ENCODE results near the gene ACSL3. TPM values are rescaled to one million over a fixed set of nuclear protein-coding genes. Genes with fewer than 3 reads are reported as not detected.

ACSL3 gene
- total RNA-seq, 1 donor from 2014 or later, result 95.8 TPM

GRCh38 chr2:222968550-222969155, 107.8 kb downstream of the ACSL3 start:
- H3K27me3 Mint-ChIP-seq, result peaks cover 33% of the 10 kb centered on the region
- no peak overlapping the region for H3K27ac Mint-ChIP-seq
- H3K36me3 Mint-ChIP-seq, result no peaks in the 10 kb centered on the region
- H3K4me3 Mint-ChIP-seq, result no peak overlapping the region
- H3K9me3 Mint-ChIP-seq, result no peaks in the 10 kb centered on the region
- no peak for TF ChIP-seq CTCF (conservative IDR thresholded peaks at IDR 0.05)
- no peak for DNase-seq (ENCODE audit: extremely low spot score, unreplicated experiment)
- no peaks in the 10 kb centered on the region for H3K4me1 Mint-ChIP-seq (ENCODE audit: unreplicated experiment)

- Mint-ChIP-seq H3K27me3 (peaks cover 26% of the 10 kb centered on the region), H3K4me3 (no peak overlapping the region), H3K9me3 (no peaks in the 10 kb centered on the region), H3K36me3 (no peaks in the 10 kb centered on the region), H3K4me1 (ENCODE audit: unreplicated experiment) (no peaks in the 10 kb centered on the region), H3K27ac (no peak overlapping the region)
- no peak for DNase-seq (ENCODE audit: extremely low spot score, unreplicated experiment)
- TF ChIP-seq CTCF (conservative IDR thresholded peaks at IDR 0.05), result no peak
Measured at GRCh38 chr2:222969491-222969890, 108.7 kb downstream of the ACSL3 start.

GRCh38 chr2:222972420-222972819, 111.6 kb downstream of the ACSL3 start:
- Mint-ChIP-seq H3K9me3 (no peaks in the 10 kb centered on the region), H3K27ac (no peak overlapping the region), H3K27me3 (peaks cover 12% of the 10 kb centered on the region), H3K36me3 (no peaks in the 10 kb centered on the region), H3K4me3 (no peak overlapping the region), H3K4me1 (ENCODE audit: unreplicated experiment) (peaks cover 7% of the 10 kb centered on the region)
- TF ChIP-seq CTCF (conservative IDR thresholded peaks at IDR 0.05), result no peak
- no peak for DNase-seq (ENCODE audit: extremely low spot score, unreplicated experiment)

GRCh38 chr2:222973237-222973636, 112.4 kb downstream of the ACSL3 start:
- no peak for DNase-seq (ENCODE audit: extremely low spot score, unreplicated experiment)
- Mint-ChIP-seq H3K27me3 (peaks cover 5% of the 10 kb centered on the region), H3K36me3 (no peaks in the 10 kb centered on the region), H3K27ac (no peak overlapping the region), H3K9me3 (no peaks in the 10 kb centered on the region), H3K4me3 (no peak overlapping the region), H3K4me1 (ENCODE audit: unreplicated experiment) (peaks cover 7% of the 10 kb centered on the region)
- TF ChIP-seq CTCF (conservative IDR thresholded peaks at IDR 0.05), result no peak

- peaks cover 3% of the 10 kb centered on the region for H3K27me3 Mint-ChIP-seq
- H3K4me3 Mint-ChIP-seq, result no peak overlapping the region
- H3K4me1 Mint-ChIP-seq (ENCODE audit: unreplicated experiment), result peaks cover 7% of the 10 kb centered on the region
- no peak overlapping the region for H3K27ac Mint-ChIP-seq
- no peak for TF ChIP-seq CTCF (conservative IDR thresholded peaks at IDR 0.05)
- no peaks in the 10 kb centered on the region for H3K9me3 Mint-ChIP-seq
- no peak for DNase-seq (ENCODE audit: extremely low spot score, unreplicated experiment)
- H3K36me3 Mint-ChIP-seq, result no peaks in the 10 kb centered on the region
Measured at GRCh38 chr2:222973733-222974132, 112.9 kb downstream of the ACSL3 start.
